ENCODE data around the gene TRIML2.
"Not testable (repeated sequence)": the region's sequence is repeated elsewhere in the genome, so short reads cannot be mapped to it uniquely, and the experiment has no call there.

Gene TRIML2

GRCh38 chr4:188107931-188108843, 1.2 kb downstream of the TRIML2 start:
- no peak for DNase-seq (ENCODE audit: low read depth in 2 of 2, low spot score in 1 of 2)

- no peak for DNase-seq (ENCODE audit: low read depth in 2 of 2, low spot score in 1 of 2)
These were observed 2.9 kb downstream of the TRIML2 start for GRCh38 chr4:188106454-188106853.

- no peak for DNase-seq (ENCODE audit: low read depth in 2 of 2, low spot score in 1 of 2)
These were observed 16.6 kb downstream of the TRIML2 start for GRCh38 chr4:188092824-188093223.

GRCh38 chr4:188086858-188087257, 22.5 kb downstream of the TRIML2 start:
- DNase-seq (ENCODE audit: low read depth in 2 of 2, low spot score in 1 of 2): no peak

GRCh38 chr4:188082796-188083195, 26.6 kb downstream of the TRIML2 start:
- no peak for DNase-seq (ENCODE audit: low read depth in 2 of 2, low spot score in 1 of 2)

GRCh38 chr4:188078116-188078515, 31.3 kb downstream of the TRIML2 start:
- no peak for DNase-seq (ENCODE audit: low read depth in 2 of 2, low spot score in 1 of 2)

GRCh38 chr4:188076169-188076568, 33.2 kb downstream of the TRIML2 start:
- DNase-seq (ENCODE audit: low read depth in 2 of 2, low spot score in 1 of 2): no peak

GRCh38 chr4:188061083-188061482, 48.3 kb downstream of the TRIML2 start:
- no peak for DNase-seq (ENCODE audit: low read depth in 2 of 2, low spot score in 1 of 2)

- no peak for DNase-seq (ENCODE audit: low read depth in 2 of 2, low spot score in 1 of 2)
These were observed 56.1 kb downstream of the TRIML2 start for GRCh38 chr4:188053302-188053701.

- DNase-seq (ENCODE audit: low read depth in 2 of 2, low spot score in 1 of 2): no peak
These were observed 62.7 kb downstream of the TRIML2 start for GRCh38 chr4:188046657-188047056.

GRCh38 chr4:188045461-188045860, 63.9 kb downstream of the TRIML2 start:
- DNase-seq (ENCODE audit: low read depth in 2 of 2, low spot score in 1 of 2): not testable (repeated sequence)

GRCh38 chr4:188043154-188043553, 66.2 kb downstream of the TRIML2 start:
- no peak for DNase-seq (ENCODE audit: low read depth in 2 of 2, low spot score in 1 of 2)

- DNase-seq (ENCODE audit: low read depth in 2 of 2, low spot score in 1 of 2): no peak
These were observed 67.2 kb downstream of the TRIML2 start for GRCh38 chr4:188042191-188042590.

- DNase-seq (ENCODE audit: low read depth in 2 of 2, low spot score in 1 of 2): no peak
These were observed 67.7 kb downstream of the TRIML2 start for GRCh38 chr4:188041721-188042120.

All from stimulated activated CD8-positive, alpha-beta memory T cell treated with anti-CD3 and anti-CD28 coated beads, Interleukin-4, amount 100 ng/mL, for 4 hours (primary cell).